H1 (cell line): Measurements from ENCODE around the gene GMEB1.

Experiments used
- CHD2 ChIP-seq: IDR thresholded peaks from 2 replicates; pipeline ENCODE4 v1.6.1; 2012; ENCODE audit warnings: low read length, improper control_type of control experiment
- EZH2 ChIP-seq: fragments of 200-600 bp; sonication (generic); IDR thresholded peaks from 2 replicates; pipeline ENCODE4 v1.7.1; 2012; ENCODE audit warnings: low read depth, mild to moderate bottlenecking, moderate library complexity, low read length, inconsistent platforms; ENCODE audit not compliant: severe bottlenecking
- POLR2AphosphoS5 ChIP-seq: IDR thresholded peaks from 2 replicates; pipeline ENCODE4 v1.6.1; 2011; ENCODE audit warnings: low read depth, low read length
- POU5F1 ChIP-seq: IDR thresholded peaks from 2 replicates; pipeline ENCODE4 v1.6.1; 2011; ENCODE audit warnings: low read depth, mild to moderate bottlenecking, low read length, moderate library complexity
- TCF12 ChIP-seq: IDR thresholded peaks from 2 replicates; pipeline ENCODE4 v1.6.1; 2011; ENCODE audit warnings: low read depth, mild to moderate bottlenecking, low read length
- YY1 ChIP-seq: IDR thresholded peaks from 2 replicates; pipeline ENCODE4 v1.6.1; 2011; ENCODE audit warnings: low read depth, mild to moderate bottlenecking, low read length
- TF ChIP-seq, protein P1 (sequence below), 3 experiments: IDR thresholded peaks; 1 replicate in 2 of 3; 2 replicates in 1 of 3; pipeline versions ENCODE4 v1.5.1 to v1.6.1; 2011; ENCODE audit warnings: low read length in 3 of 3, mild to moderate bottlenecking in 3 of 3, inconsistent platforms in 2 of 3, low read depth in 1 of 3, moderate library complexity in 1 of 3; ENCODE audit not compliant: insufficient read depth in 1 of 3; ENCODE audit errors: control extremely low read depth in 1 of 3
- TF ChIP-seq, protein P2 (sequence below): IDR thresholded peaks from 2 replicates; pipeline ENCODE4 v1.6.1; 2011; ENCODE audit warnings: low read length, improper control_type of control experiment

DNA sequence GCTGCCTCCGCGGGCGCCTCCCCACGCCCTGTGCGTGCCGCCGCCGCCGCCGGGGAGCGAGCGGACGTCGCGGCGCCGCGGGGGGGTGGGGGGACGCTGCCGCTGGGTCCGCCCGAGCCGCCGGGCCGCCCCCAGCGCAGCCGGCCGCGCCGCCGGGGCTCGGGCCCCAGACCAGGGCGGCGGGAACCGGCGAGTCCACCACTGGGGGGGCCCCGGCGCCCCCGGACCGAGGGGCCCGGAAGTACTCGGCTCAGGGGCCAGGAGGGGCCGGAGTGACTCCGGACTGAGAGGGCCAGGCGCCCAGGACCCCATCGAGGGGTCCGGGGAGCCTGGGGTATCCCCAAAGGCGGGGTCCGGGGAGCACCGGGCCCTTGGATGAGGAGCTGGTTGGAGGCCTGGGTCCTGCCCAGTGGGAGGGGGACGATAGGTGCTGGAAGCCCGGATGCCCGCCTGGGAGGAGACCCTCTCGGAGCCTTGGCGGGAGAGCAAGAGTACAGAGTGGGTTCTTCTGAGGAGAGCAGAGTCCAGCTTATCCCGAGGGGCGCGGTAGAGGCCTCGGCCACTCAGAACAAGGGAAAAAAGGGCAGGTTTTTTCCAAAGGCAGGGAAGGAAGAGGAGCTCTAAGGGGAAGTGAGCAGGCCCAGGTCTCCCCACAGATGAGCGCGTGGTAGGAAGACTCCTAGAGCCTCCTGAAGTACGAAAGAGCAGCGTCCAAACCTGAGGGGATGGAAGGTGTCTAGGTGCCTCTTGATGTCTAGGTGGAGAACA, 556 bp downstream of the GMEB1 start:
- no peak for TF ChIP-seq CHD2
- TF ChIP-seq, protein P1, sequence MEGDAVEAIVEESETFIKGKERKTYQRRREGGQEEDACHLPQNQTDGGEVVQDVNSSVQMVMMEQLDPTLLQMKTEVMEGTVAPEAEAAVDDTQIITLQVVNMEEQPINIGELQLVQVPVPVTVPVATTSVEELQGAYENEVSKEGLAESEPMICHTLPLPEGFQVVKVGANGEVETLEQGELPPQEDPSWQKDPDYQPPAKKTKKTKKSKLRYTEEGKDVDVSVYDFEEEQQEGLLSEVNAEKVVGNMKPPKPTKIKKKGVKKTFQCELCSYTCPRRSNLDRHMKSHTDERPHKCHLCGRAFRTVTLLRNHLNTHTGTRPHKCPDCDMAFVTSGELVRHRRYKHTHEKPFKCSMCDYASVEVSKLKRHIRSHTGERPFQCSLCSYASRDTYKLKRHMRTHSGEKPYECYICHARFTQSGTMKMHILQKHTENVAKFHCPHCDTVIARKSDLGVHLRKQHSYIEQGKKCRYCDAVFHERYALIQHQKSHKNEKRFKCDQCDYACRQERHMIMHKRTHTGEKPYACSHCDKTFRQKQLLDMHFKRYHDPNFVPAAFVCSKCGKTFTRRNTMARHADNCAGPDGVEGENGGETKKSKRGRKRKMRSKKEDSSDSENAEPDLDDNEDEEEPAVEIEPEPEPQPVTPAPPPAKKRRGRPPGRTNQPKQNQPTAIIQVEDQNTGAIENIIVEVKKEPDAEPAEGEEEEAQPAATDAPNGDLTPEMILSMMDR (IDR thresholded peaks at IDR 0.05; ENCODE audit: control extremely low read depth in 1 of 3, insufficient read depth in 1 of 3, low read depth in 1 of 3, low read length in 3 of 3), result no peak
- no peak for TF ChIP-seq POU5F1
- no peak for TF ChIP-seq POLR2AphosphoS5
- no peak for TF ChIP-seq YY1
- TF ChIP-seq, protein P2, sequence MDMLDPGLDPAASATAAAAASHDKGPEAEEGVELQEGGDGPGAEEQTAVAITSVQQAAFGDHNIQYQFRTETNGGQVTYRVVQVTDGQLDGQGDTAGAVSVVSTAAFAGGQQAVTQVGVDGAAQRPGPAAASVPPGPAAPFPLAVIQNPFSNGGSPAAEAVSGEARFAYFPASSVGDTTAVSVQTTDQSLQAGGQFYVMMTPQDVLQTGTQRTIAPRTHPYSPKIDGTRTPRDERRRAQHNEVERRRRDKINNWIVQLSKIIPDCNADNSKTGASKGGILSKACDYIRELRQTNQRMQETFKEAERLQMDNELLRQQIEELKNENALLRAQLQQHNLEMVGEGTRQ, result no peak
- TF ChIP-seq EZH2, result no peak
- no peak for TF ChIP-seq TCF12
